ENCODE measurements around the gene TNFSF11.
"Not testable (repeated sequence)": the region's sequence is repeated elsewhere in the genome, so short reads cannot be mapped to it uniquely, and the experiment has no call there.

DNA sequence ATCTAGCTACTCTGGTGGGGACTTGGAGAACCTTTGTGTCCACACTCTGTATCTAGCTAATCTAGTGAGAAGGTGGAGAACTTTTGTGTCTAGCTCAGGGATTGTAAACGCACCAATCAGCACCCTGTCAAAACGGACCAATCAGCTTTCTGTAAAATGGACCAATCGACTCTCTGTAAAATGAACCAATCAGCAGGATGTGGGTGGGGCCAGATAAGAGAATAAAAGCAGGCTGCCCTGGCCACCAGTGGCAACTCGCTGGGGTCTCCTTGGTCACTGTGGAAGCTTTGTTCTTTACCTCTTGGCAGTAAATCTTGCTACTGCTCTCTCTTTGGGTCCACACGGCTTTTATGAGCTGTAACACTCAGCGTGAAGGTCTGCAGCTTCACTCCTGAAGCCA lies 13.6 kb upstream of the TNFSF11 start:
- TF ChIP-seq, protein P1, sequence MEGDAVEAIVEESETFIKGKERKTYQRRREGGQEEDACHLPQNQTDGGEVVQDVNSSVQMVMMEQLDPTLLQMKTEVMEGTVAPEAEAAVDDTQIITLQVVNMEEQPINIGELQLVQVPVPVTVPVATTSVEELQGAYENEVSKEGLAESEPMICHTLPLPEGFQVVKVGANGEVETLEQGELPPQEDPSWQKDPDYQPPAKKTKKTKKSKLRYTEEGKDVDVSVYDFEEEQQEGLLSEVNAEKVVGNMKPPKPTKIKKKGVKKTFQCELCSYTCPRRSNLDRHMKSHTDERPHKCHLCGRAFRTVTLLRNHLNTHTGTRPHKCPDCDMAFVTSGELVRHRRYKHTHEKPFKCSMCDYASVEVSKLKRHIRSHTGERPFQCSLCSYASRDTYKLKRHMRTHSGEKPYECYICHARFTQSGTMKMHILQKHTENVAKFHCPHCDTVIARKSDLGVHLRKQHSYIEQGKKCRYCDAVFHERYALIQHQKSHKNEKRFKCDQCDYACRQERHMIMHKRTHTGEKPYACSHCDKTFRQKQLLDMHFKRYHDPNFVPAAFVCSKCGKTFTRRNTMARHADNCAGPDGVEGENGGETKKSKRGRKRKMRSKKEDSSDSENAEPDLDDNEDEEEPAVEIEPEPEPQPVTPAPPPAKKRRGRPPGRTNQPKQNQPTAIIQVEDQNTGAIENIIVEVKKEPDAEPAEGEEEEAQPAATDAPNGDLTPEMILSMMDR (IDR thresholded peaks at IDR 0.05) = not testable (repeated sequence)
- not testable (repeated sequence) for TF ChIP-seq POLR2A (IDR thresholded peaks at IDR 0.05)

Data from Peyer's patch (tissue), 4 donors.